IMR-90 (cell line): Measurements from ENCODE around the gene DDI2. TPM values are rescaled to one million over a fixed set of nuclear protein-coding genes. Genes with fewer than 3 reads are reported as not detected.

Source experiments
- ATAC-seq: fragments of 200-7000 bp; cut with Tn5 transposase; 2 replicates; pipeline ENCODE4 v1.9.1; 2020; ENCODE audit warnings: low read depth, mild to moderate bottlenecking, moderate library complexity
- BruUV-seq: library from RNA; stranded (reverse); fragments of 400-500 nt; replicated peaks from 2 replicates; lab custom pipeline; 2021; lab: Mats Ljungman, UMichigan
- CTCF ChIA-PET: fragments of 300-600 bp; formaldehyde crosslinking; extraction: SDS; loops from one replicate; lab custom pipeline; 2021; ENCODE audit warnings: antibody characterized with exemption; lab: Yijun Ruan, JAX
- POLR2A ChIA-PET: fragments of 300-600 bp; sonication (Branson Sonifier 250); formaldehyde crosslinking; loops from one replicate; lab custom pipeline; 2022; ENCODE audit warnings: antibody characterized with exemption; ENCODE audit not compliant: unreplicated experiment; lab: Charles Lee
- DNase-seq: peaks from one replicate; pipeline ENCODE4 v3.0.0; 2013
- H2AFZ ChIP-seq: replicated peaks from 2 replicates; pipeline ENCODE3; 2013; ENCODE audit warnings: low read length, mild to moderate bottlenecking; ENCODE audit not compliant: poor library complexity
- H2AK5ac ChIP-seq: 2 replicates; pipeline ENCODE4 v1.6.1; 2013; ENCODE audit warnings: low read depth, low read length, inconsistent platforms
- H2AK9ac ChIP-seq: replicated peaks from 2 replicates; pipeline ENCODE3; 2013; ENCODE audit warnings: mild to moderate bottlenecking, low read depth, low read length, moderate library complexity; ENCODE audit not compliant: poor library complexity
- H2BK120ac ChIP-seq: 2 replicates; pipeline ENCODE4 v1.6.1; 2013; ENCODE audit warnings: low read depth, low read length, inconsistent platforms
- H2BK15ac ChIP-seq: 3 replicates; pipeline ENCODE4 v1.6.1; 2013; ENCODE audit warnings: low read depth, low read length, inconsistent platforms
- H2BK20ac ChIP-seq: 2 replicates; pipeline ENCODE4 v1.6.1; 2013; ENCODE audit warnings: low read depth, mild to moderate bottlenecking, inconsistent platforms, low read length, moderate library complexity
- H2BK5ac ChIP-seq: 2 replicates; pipeline ENCODE4 v1.6.1; 2013; ENCODE audit warnings: mild to moderate bottlenecking, low read depth, low read length, inconsistent platforms; ENCODE audit not compliant: poor library complexity, severe bottlenecking
- H3K14ac ChIP-seq: replicated peaks from 2 replicates; pipeline ENCODE4 v1.6.1; 2013; ENCODE audit warnings: low read depth, low read length, inconsistent platforms
- H3K18ac ChIP-seq: 2 replicates; pipeline ENCODE4 v1.6.1; 2013; ENCODE audit warnings: low read depth, low read length, control low read depth
- H3K23ac ChIP-seq: 2 replicates; pipeline ENCODE4 v1.6.1; 2013; ENCODE audit warnings: low read depth, low read length, inconsistent platforms
- H3K27ac ChIP-seq: 2 replicates; pipeline ENCODE4 v1.5.1; 2013; ENCODE audit warnings: mild to moderate bottlenecking, control low read depth, low read length; ENCODE audit not compliant: insufficient read depth
- H3K27me3 ChIP-seq: 2 replicates; pipeline ENCODE4 v1.6.1; 2013; ENCODE audit warnings: low read length; ENCODE audit not compliant: control insufficient read depth, insufficient read depth
- H3K36me3 ChIP-seq: 2 replicates; pipeline ENCODE4 v1.6.1; 2013; ENCODE audit warnings: low read length, mixed read lengths; ENCODE audit not compliant: control insufficient read depth, insufficient read depth
- H3K4ac ChIP-seq: 2 replicates; pipeline ENCODE4 v1.6.1; 2013; ENCODE audit warnings: low read depth, low read length, inconsistent platforms
- H3K4me1 ChIP-seq: 2 replicates; pipeline ENCODE4 v1.6.1; 2013; ENCODE audit warnings: low read length, mixed read lengths; ENCODE audit not compliant: control insufficient read depth, insufficient read depth
- H3K4me2 ChIP-seq: 2 replicates; pipeline ENCODE4 v1.6.1; 2013; ENCODE audit warnings: low read depth, mild to moderate bottlenecking, control low read depth, low read length, moderate library complexity
- H3K4me3 ChIP-seq: 2 replicates; pipeline ENCODE4 v1.5.1; 2013; ENCODE audit warnings: low read depth, mild to moderate bottlenecking, control low read depth, low read length, moderate library complexity; ENCODE audit not compliant: insufficient read depth
- H3K56ac ChIP-seq: 2 replicates; pipeline ENCODE4 v1.6.1; 2013; ENCODE audit warnings: low read length, inconsistent platforms; ENCODE audit not compliant: insufficient read depth; ENCODE audit errors: extremely low read depth
- H3K79me1 ChIP-seq, 2 experiments: 2 replicates each; pipeline ENCODE4 v1.6.1; 2013; ENCODE audit warnings: low read length in 2 of 2, inconsistent platforms in 1 of 2, low read depth in 1 of 2
- H3K9ac ChIP-seq: 2 replicates; pipeline ENCODE4 v1.6.1; 2013; ENCODE audit warnings: low read depth, low read length, control low read depth
- H3K9me1 ChIP-seq: 2 replicates; pipeline ENCODE4 v1.6.1; 2013; ENCODE audit warnings: low read length, inconsistent platforms; ENCODE audit not compliant: insufficient read depth
- H3K9me3 ChIP-seq: 2 replicates; pipeline ENCODE4 v1.6.1; 2013; ENCODE audit warnings: low read length; ENCODE audit not compliant: control insufficient read depth, insufficient read depth
- H4K20me1 ChIP-seq: 2 replicates; pipeline ENCODE4 v1.6.1; 2013; ENCODE audit warnings: low read length, inconsistent platforms; ENCODE audit not compliant: insufficient read depth
- H4K5ac ChIP-seq: 2 replicates; pipeline ENCODE4 v1.6.1; 2013; ENCODE audit warnings: mild to moderate bottlenecking, low read depth, low read length, control low read depth
- H4K8ac ChIP-seq, 2 experiments: 2 replicates each; pipeline ENCODE4 v1.6.1; 2013; ENCODE audit warnings: low read depth in 2 of 2, low read length in 2 of 2, control low read depth in 1 of 2, inconsistent platforms in 1 of 2
- H4K91ac ChIP-seq: 2 replicates; pipeline ENCODE4 v1.6.1; 2013; ENCODE audit warnings: low read depth, low read length, inconsistent platforms; ENCODE audit not compliant: insufficient read depth
- CHD1 ChIP-seq: IDR thresholded peaks from 2 replicates; pipeline ENCODE4 v1.6.1; 2012; ENCODE audit warnings: low read depth, low read length, improper control_type of control experiment
- FOS ChIP-seq: fragments of 150-350 bp; IDR thresholded peaks from 2 replicates; pipeline ENCODE4 v1.6.1; 2016; ENCODE audit warnings: low read depth, low read length
- MAFK ChIP-seq: IDR thresholded peaks from 2 replicates; pipeline ENCODE4 v1.6.1; 2012; ENCODE audit warnings: low read depth, low read length, improper control_type of control experiment
- MAZ ChIP-seq: IDR thresholded peaks from 2 replicates; pipeline ENCODE4 v1.6.1; 2012; ENCODE audit warnings: low read depth, mild to moderate bottlenecking, low read length, improper control_type of control experiment, moderate library complexity, borderline replicate concordance
- NFE2L2 ChIP-seq: fragments of 150-350 bp; IDR thresholded peaks from 2 replicates; pipeline ENCODE4 v1.6.1; 2016; ENCODE audit warnings: low read depth, mild to moderate bottlenecking, low read length
- POLR2A ChIP-seq: IDR thresholded peaks from 2 replicates; pipeline ENCODE4 v1.6.1; 2012; ENCODE audit warnings: mild to moderate bottlenecking, low read depth, low read length
- RFX5 ChIP-seq: IDR thresholded peaks from 2 replicates; pipeline ENCODE4 v1.8.0; 2012; ENCODE audit warnings: low read depth, mild to moderate bottlenecking, low read length, moderate library complexity
- SMC3 ChIP-seq: fragments of 150-350 bp; IDR thresholded peaks from 2 replicates; pipeline ENCODE4 v1.6.1; 2016; ENCODE audit warnings: low read depth, mild to moderate bottlenecking, antibody characterized with exemption, low read length, moderate library complexity
- WGBS, 2 experiments: methylation state at CpG; one replicate each; pipeline versions ENCODE4 v1.1.5 to v1.1.7; 2013; ENCODE audit warnings: missing lambda C conversion rate in 2 of 2; ENCODE audit not compliant: insufficient read length in 1 of 2; ENCODE audit errors: extremely low coverage in 2 of 2; 5-methylcytosine and 5-hydroxymethylcytosine counted together
- dilution Hi-C: fragments of 300-500 bp; cut with HindIII; formaldehyde crosslinking; loops from one replicate; pipeline ENCODE4 v1.14.3; 2018; ENCODE audit warnings: low sequenced_read_pairs; ENCODE audit not compliant: unreplicated experiment
- in situ Hi-C: fragments of 300-500 bp; cut with MboI; formaldehyde crosslinking; loops from 3 replicates; pipeline ENCODE4 v1.14.3; 2019; ENCODE audit warnings: low sequenced_read_pairs, inconsistent platforms, mixed read lengths
- intact Hi-C: fragments of 100-400 bp; cut with micrococcal nuclease; formaldehyde crosslinking; loops from 2 replicates; pipeline ENCODE4 v1.10.0; 2022
- polyA plus RNA-seq, 3 experiments: library from polyadenylated mRNA; depleted of rRNA; stranded (reverse); fragments of >200 nt; gene quantifications; 2 replicates each; pipeline ENCODE4 v1.2.3, GENCODE V29; 2012; ENCODE audit warnings: low replicate concordance in 1 of 3
- total RNA-seq: library from RNA; depleted of rRNA; stranded (reverse); fragments of >200 nt; gene quantifications from 2 replicates; pipeline ENCODE4 v1.2.3, GENCODE V29; 2012

Gene DDI2
- total and polyA plus RNA-seq, 2 of the 4 experiments (the other 2 are of a cell fraction): 6.0 to 13.4 TPM

DNA sequence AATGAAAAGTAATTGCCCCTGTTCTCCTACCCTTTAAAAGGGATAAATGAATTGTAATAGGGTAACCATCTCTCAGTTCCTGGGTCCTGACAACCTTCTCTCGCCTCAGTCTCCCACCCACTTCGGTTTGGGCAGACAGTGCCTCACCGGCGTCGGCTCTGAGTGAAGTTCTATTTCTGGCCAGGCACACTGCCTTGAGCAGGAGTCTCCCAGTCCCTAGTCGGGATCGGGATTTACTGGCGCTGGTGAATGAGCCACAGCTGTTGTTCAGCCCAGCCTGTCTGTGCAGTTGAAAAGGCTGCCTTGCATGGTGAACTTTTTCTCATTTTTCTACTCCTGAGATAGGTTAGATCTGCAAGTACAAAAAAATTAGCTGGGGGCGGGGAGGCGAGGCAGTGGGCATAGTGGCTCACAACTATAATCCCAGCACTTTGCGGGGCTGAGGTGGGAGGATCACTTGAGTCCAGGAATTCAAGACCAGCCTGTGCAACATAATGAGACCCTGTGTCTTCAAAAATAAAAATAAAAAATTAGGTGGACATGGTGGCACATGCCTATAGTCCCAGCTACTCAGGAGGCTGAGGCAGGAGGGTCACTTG, 74.3 kb downstream of the DDI2 start:
- H3K27me3 ChIP-seq: no peaks in the 10 kb centered on the region
- no peak overlapping the region; the same call in 1 of the 2 replicates for H3K4me2 ChIP-seq
- H4K20me1 ChIP-seq: peaks cover 77% of the 10 kb centered on the region
- TF ChIP-seq MAZ (no peak), RFX5 (no peak), MAFK (no peak), FOS (no peak), POLR2A (no peak), CHD1 (no peak), NFE2L2 (no peak), SMC3 (no peak)
- H2BK120ac ChIP-seq: no peak overlapping the region
- no peak overlapping the region for H3K14ac ChIP-seq
- DNase-seq (peak; percentile 61), ATAC-seq (peak; percentile 90)
- peaks cover 3% of the 10 kb centered on the region; the same call in 1 of the 2 replicates for H3K36me3 ChIP-seq
- H3K27ac ChIP-seq: no peak overlapping the region
- 21% methylated on average over 6 of the region's 11 CpGs; no CpG with 5 or more reads in 1 of the 2 experiments for WGBS, 2 experiments
- no peak overlapping the region for H3K9ac ChIP-seq
- no peak overlapping the region for H3K23ac ChIP-seq
- no peak overlapping the region for H3K18ac ChIP-seq
- H2BK5ac ChIP-seq: no peak overlapping the region
- no peak overlapping the region for H2AFZ ChIP-seq
- dilution Hi-C loops (no loop called here), intact Hi-C loops (no loop called here), in situ Hi-C loops (no loop called here)
- POLR2A ChIA-PET: no interaction called here
- H3K4ac ChIP-seq: no peak overlapping the region
- peaks cover 9% of the 10 kb centered on the region; the same call in 1 of the 2 replicates for H3K9me1 ChIP-seq
- H3K79me1 ChIP-seq: peaks cover 30 to 86% of the 10 kb centered on the region in 2 experiments
- no peak overlapping the region for H2AK5ac ChIP-seq
- CTCF ChIA-PET: no interaction called here
- H2BK15ac ChIP-seq: no peak overlapping the region
- no peaks in the 10 kb centered on the region for H3K9me3 ChIP-seq
- H4K8ac ChIP-seq: peak overlapping the region in 1 of 2 experiments; percentile 10; a peak in 1 of 4 replicates
- no peak overlapping the region for H3K56ac ChIP-seq
- H3K4me1 ChIP-seq: peaks cover 5% of the 10 kb centered on the region; the same call in 1 of the 2 replicates
- H3K4me3 ChIP-seq: no peak overlapping the region
- no TSS peak for BruUV-seq
- H4K91ac ChIP-seq: no peak overlapping the region
- H2BK20ac ChIP-seq: no peak overlapping the region
- H2AK9ac ChIP-seq: no peak overlapping the region
- no peak overlapping the region for H4K5ac ChIP-seq
